PC-3 (cell line): Measurements from ENCODE around the gene PARM1.

Experiments
- EZH2phosphoT487 ChIP-seq: fragments of 300-600 bp; sonication (generic); IDR thresholded peaks from 2 replicates; pipeline ENCODE4 v1.6.1; 2018; ENCODE audit warnings: mild to moderate bottlenecking, antibody characterized with exemption, low read length, borderline replicate concordance
- TF ChIP-seq, protein P1 (sequence below): fragments of 300-600 bp; sonication (generic); conservative IDR thresholded peaks from 2 replicates; pipeline ENCODE4 v1.5.1; 2017; ENCODE audit warnings: antibody characterized with exemption, low read depth, mild to moderate bottlenecking, low read length

DNA sequence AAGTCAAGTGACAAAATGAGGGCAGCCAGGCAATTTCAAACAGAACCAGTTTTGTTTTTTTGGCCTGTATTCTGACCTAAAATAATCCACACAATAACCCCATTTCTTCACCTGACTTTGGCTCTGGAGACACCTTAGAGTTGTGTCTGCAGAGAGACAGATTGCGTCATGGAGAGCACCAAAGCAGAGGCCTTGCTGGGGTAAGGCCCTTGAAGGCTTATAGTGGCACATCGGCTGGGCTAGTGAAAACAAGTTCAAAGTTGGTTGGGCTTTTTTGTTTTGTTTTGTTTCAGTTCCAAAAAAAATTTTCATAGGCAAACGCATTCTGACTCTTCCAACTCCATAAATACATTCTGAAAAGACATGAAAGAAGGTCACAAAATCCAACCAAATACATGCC lies 34.4 kb downstream of the PARM1 start:
- TF ChIP-seq EZH2phosphoT487 = no peak
- TF ChIP-seq, protein P1, sequence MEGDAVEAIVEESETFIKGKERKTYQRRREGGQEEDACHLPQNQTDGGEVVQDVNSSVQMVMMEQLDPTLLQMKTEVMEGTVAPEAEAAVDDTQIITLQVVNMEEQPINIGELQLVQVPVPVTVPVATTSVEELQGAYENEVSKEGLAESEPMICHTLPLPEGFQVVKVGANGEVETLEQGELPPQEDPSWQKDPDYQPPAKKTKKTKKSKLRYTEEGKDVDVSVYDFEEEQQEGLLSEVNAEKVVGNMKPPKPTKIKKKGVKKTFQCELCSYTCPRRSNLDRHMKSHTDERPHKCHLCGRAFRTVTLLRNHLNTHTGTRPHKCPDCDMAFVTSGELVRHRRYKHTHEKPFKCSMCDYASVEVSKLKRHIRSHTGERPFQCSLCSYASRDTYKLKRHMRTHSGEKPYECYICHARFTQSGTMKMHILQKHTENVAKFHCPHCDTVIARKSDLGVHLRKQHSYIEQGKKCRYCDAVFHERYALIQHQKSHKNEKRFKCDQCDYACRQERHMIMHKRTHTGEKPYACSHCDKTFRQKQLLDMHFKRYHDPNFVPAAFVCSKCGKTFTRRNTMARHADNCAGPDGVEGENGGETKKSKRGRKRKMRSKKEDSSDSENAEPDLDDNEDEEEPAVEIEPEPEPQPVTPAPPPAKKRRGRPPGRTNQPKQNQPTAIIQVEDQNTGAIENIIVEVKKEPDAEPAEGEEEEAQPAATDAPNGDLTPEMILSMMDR = no peak
